Measurements from ENCODE around the gene VPS11. TPM values are rescaled to one million over a fixed set of nuclear protein-coding genes. Genes with fewer than 3 reads are reported as not detected.

Gene VPS11
- total and polyA plus RNA-seq, 10 of the 15 experiments (the other 5 are each of a cell fraction or from before 2014, with no cell fraction given): 15.8 to 26.4 (median 24.5) TPM

GRCh38 chr11:119030329-119031047, 37.1 kb upstream of the VPS11 start, which contains the start of gene SLC37A4 (continued):
- peak; percentile 31 to 93; a peak in 2 of 4 replicates for TF ChIP-seq BHLHE40 (IDR thresholded peaks at IDR 0.05; ENCODE audit: borderline replicate concordance in 1 of 2, low read depth in 2 of 2, low read length in 1 of 2)
- TF ChIP-seq NR2F1 (conservative IDR thresholded peaks at IDR 0.05): 0 out of 2 replicates have a peak, but pooled peaks have one; percentile 11
- TF ChIP-seq RELA (IDR thresholded peaks at IDR 0.05; ENCODE audit: borderline replicate concordance, partially characterized antibody): peak; percentile 91
- TF ChIP-seq DPF2 (IDR thresholded peaks at IDR 0.05): 0 out of 2 replicates have a peak, but pooled peaks have one; percentile 54
- 0 out of 2 replicates have a peak, but pooled peaks have one; percentile 25 for TF ChIP-seq ZNF217 (IDR thresholded peaks at IDR 0.05)
- TF ChIP-seq SREBF1 (IDR thresholded peaks at IDR 0.05; ENCODE audit: low read length): no peak
- TF ChIP-seq SMARCA5 (IDR thresholded peaks at IDR 0.05): peak; percentile 34; the same call in 1 of the 2 replicates
- 0 out of 2 replicates have a peak, but pooled peaks have one; percentile 27 for TF ChIP-seq MEF2A (IDR thresholded peaks at IDR 0.05; ENCODE audit: insufficient read depth, low read depth, low read length)
- TF ChIP-seq NFYA (IDR thresholded peaks at IDR 0.05; ENCODE audit: borderline replicate concordance, low read depth, low read length): no peak
- TF ChIP-seq NRF1 (conservative IDR thresholded peaks at IDR 0.05; ENCODE audit: low read depth, low read length): peak; percentile 92
- peak; percentile 42; the same call in 1 of the 2 replicates for TF ChIP-seq CHD2 (IDR thresholded peaks at IDR 0.05; ENCODE audit: borderline replicate concordance, low read depth, low read length)
- TF ChIP-seq ZNF622 (IDR thresholded peaks at IDR 0.05): no peak
- TF ChIP-seq RBBP5 (conservative IDR thresholded peaks at IDR 0.05): no peak
- no peak for TF ChIP-seq KDM1A (IDR thresholded peaks at IDR 0.05; ENCODE audit: borderline replicate concordance)
- TF ChIP-seq TARDBP (IDR thresholded peaks at IDR 0.05; ENCODE audit: borderline replicate concordance): no peak; the same call in 1 of the 2 replicates
- 0 out of 2 replicates have a peak, but pooled peaks have one; percentile 13 for TF ChIP-seq RELB (IDR thresholded peaks at IDR 0.05; ENCODE audit: low read depth)

Data from GM12878 (cell line).